ENCODE data around the gene COL26A1. TPM values are rescaled to one million over a fixed set of nuclear protein-coding genes. Genes with fewer than 3 reads are reported as not detected.
A peak's percentile ranks its signal among the peaks of the same experiment; 100 is the strongest.
"Not testable (repeated sequence)": the region's sequence is repeated elsewhere in the genome, so short reads cannot be mapped to it uniquely, and the experiment has no call there.

COL26A1 gene
- polyA plus RNA-seq, 1 donor from 2014 or later: not detected

DNA sequence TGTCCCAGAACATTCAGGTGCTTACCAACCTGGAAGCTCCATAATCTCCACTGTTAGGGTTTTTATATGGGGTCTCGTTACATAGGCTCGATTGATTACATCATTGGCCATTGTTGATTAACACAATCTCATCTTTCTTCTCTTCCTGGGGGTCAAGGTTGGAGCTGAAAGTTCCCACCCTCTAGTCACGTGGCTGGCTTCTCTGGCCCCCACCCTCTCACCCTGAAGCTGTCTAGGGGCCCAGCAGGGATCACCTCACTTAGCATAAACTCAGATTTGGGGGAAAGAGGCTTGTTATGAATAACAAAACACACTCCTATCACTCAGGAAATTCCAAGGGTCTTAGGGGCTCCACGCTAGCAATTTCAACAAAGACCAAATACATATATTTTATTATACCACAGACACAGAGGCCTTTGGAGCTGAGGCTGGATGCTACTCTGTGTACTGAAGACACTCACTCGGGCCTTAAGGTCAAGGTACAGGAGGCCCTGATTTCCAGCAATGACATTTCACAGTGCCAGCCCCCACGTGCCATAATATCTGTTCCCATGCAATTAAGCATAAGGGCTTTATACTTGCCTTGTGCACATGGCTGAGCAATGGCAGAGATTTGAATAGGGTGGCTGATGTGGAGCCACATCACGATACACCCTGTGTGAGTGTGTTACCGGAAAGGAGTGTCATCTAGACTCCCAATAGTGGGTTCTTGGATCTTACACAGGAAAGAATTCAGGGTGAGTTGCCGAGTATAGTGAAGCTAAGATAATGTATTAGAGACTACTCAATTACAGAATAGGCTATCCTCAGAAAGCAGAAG is 108.2 kb downstream of the COL26A1 start:
- no peak overlapping the region for H3K4me3 Mint-ChIP-seq
- H3K36me3 Mint-ChIP-seq: no peaks in the 10 kb centered on the region
- peaks cover 10% of the 10 kb centered on the region for H3K27me3 Mint-ChIP-seq
- H3K27ac Mint-ChIP-seq: no peak overlapping the region
- H3K4me1 Mint-ChIP-seq: peaks cover 0 to 2% (median 0%) of the 10 kb centered on the region in 3 donors
- H3K9me3 Mint-ChIP-seq: peaks cover 0 to 2% (median 0%) of the 10 kb centered on the region in 3 donors

DNA sequence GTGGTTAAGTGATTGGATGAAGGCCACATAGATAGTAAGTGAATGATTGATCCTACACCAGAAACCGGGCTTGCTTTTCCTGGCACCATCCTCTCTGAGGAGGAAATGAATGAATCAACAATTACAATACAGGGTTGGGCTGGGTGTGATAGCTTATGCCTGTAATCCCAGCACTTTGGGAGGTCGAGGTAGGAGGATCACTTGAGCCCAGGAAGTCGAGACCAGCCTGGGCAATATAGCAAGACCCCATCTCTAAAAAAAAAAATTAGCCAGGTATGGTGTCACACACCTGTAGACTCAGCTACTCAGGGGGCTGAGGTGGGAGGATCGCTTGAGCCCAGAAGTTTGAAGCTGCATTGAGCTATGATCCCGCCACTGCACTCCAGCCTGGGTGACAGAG is 111.5 kb downstream of the COL26A1 start:
- Mint-ChIP-seq H3K27ac (no peak overlapping the region), H3K4me1 (no peaks in the 10 kb centered on the region), H3K4me3 (no peak overlapping the region), H3K36me3 (no peaks in the 10 kb centered on the region), H3K27me3 (peaks cover 5% of the 10 kb centered on the region), H3K9me3 (peaks cover 0 to 11% (median 7%) of the 10 kb centered on the region in 3 donors)

DNA sequence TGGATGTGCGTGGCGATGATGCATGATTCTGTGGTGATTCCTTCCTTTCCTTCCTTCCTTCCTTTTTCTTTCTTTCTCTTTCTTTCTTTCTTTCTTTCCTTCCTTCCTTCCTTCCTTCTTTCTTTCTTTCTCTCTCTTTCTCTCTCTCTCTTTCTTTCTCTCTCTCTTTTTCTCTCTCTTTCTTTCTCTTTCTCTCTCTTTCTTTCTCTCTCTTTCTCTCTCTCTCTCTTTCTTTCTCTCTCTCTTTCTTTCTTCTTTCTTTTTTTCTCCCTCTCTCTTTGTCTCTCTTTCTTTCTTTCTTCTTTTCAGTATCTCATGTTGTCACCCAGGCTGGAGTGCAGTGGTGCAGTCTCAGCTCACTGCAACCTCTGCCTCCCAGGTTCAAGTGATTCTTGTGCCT is 113.0 kb downstream of the COL26A1 start:
- peaks cover 0 to 22% (median 14%) of the 10 kb centered on the region in 3 donors for H3K9me3 Mint-ChIP-seq
- H3K36me3 Mint-ChIP-seq, H3K4me1 Mint-ChIP-seq, H3K27me3 Mint-ChIP-seq, H3K4me3 Mint-ChIP-seq: not testable (repeated sequence)
- peak overlapping the region in 1 of 3 donors; percentile 69 for H3K27ac Mint-ChIP-seq

DNA sequence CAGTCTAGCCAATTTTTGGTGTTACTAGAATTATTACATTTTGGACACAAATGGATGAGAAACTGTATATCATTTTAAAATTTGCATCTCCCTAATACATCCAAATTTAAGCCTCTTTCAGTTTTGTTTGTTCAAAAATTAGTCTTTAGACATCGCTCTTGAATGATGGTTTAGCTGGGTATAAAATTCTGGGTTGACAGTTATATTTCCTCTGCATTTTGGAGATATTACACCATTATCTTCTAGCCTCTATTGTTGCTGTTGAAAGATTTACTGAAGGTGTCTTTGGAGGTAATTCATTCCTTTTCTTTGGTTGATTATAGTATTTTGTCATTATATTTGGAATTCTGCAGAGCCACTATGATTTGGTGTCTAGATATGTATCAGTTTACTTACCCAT is 116.5 kb downstream of the COL26A1 start:
- Mint-ChIP-seq H3K36me3 (no peaks in the 10 kb centered on the region), H3K27me3 (peaks cover 7% of the 10 kb centered on the region), H3K4me3 (no peak overlapping the region), H3K9me3 (peaks cover 0 to 22% (median 15%) of the 10 kb centered on the region in 3 donors), H3K27ac (no peak overlapping the region), H3K4me1 (no peaks in the 10 kb centered on the region)

GRCh38 chr7:101486056-101486432 is 123.4 kb downstream of the COL26A1 start:
- not testable (repeated sequence) for H3K27ac Mint-ChIP-seq, H3K36me3 Mint-ChIP-seq, H3K4me1 Mint-ChIP-seq, H3K9me3 Mint-ChIP-seq, H3K27me3 Mint-ChIP-seq, H3K4me3 Mint-ChIP-seq

DNA sequence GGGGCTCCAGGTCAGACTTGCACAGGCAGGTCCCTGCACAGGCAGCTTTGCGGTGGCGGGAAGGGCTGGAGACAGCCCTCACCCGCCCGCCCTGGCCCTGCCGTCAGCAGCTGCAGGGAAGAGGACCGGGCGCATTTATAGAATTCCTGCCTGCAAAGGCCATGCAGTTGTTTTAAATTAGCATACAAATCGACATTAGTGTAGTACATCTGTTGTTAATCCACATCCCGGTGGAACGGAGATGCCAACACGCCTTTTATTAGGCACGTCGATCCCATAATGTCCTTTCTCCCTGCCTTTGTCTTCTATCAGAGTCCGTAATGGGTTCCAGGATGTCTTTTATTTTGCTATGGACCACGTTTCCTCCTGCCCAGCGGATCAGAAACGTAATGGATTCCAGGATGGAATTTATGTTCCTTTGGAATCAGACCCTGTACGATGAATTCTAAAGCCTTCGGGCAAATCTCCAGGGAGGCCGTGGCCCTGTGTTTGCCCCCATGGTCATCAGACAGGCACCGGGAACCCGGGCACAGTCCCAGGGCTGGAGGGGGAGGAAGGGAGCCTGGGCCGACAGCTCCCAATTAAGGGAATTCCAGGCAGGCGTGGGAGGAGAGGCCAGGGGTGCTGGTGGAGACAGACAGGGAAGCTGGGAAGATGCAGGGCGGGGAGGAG is 123.9 kb downstream of the COL26A1 start:
- Mint-ChIP-seq H3K27me3 (peaks cover 3% of the 10 kb centered on the region), H3K27ac (no peak overlapping the region), H3K4me1 (no peaks in the 10 kb centered on the region), H3K36me3 (no peaks in the 10 kb centered on the region), H3K4me3 (no peak overlapping the region), H3K9me3 (no peaks in the 10 kb centered on the region)

- Mint-ChIP-seq H3K27me3 (peaks cover 1% of the 10 kb centered on the region), H3K27ac (peak overlapping the region in 1 of 3 donors; percentile 83), H3K4me3 (no peak overlapping the region)
Observed at GRCh38 chr7:101487105-101487458, 124.4 kb downstream of the COL26A1 start.

DNA sequence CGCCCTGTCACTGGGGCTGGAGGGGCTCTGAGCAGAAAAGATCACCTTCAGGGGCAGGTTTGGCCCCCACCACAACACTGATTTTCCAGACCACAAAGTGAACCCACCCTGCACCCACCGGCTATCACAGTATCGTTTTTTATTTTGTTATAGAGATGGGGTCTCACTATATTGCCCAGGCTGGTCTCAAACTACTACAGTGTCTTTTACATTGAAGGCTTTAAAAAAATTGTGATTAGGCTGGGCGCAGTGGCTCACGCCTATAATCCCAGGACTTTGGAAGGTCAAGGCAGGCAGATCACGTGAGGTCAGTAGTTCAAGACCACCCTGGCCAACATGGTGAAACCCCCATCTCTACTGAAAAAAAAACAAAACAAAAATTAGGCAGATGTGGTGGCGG is 125.1 kb downstream of the COL26A1 start:
- Mint-ChIP-seq H3K9me3 (no peaks in the 10 kb centered on the region), H3K4me1 (no peaks in the 10 kb centered on the region), H3K27ac (no peak overlapping the region), H3K4me3 (no peak overlapping the region), H3K36me3 (no peaks in the 10 kb centered on the region), H3K27me3 (peaks cover 1% of the 10 kb centered on the region)

More at GRCh38 chr7:101487105-101487458, 124.4 kb downstream of the COL26A1 start:
- no peaks in the 10 kb centered on the region for H3K4me1 Mint-ChIP-seq
- no peaks in the 10 kb centered on the region for H3K36me3 Mint-ChIP-seq
- H3K9me3 Mint-ChIP-seq: no peaks in the 10 kb centered on the region

- Mint-ChIP-seq H3K27me3 (no peaks in the 10 kb centered on the region), H3K9me3 (no peaks in the 10 kb centered on the region), H3K4me3 (no peak overlapping the region), H3K36me3 (no peaks in the 10 kb centered on the region), H3K27ac (no peak overlapping the region), H3K4me1 (no peaks in the 10 kb centered on the region)
Observed at GRCh38 chr7:101488826-101489572, 126.3 kb downstream of the COL26A1 start.

- H3K9me3 Mint-ChIP-seq, H3K4me3 Mint-ChIP-seq, H3K36me3 Mint-ChIP-seq, H3K27ac Mint-ChIP-seq, H3K4me1 Mint-ChIP-seq, H3K27me3 Mint-ChIP-seq: not testable (repeated sequence)
Observed at GRCh38 chr7:101490439-101490838, 127.8 kb downstream of the COL26A1 start.

DNA sequence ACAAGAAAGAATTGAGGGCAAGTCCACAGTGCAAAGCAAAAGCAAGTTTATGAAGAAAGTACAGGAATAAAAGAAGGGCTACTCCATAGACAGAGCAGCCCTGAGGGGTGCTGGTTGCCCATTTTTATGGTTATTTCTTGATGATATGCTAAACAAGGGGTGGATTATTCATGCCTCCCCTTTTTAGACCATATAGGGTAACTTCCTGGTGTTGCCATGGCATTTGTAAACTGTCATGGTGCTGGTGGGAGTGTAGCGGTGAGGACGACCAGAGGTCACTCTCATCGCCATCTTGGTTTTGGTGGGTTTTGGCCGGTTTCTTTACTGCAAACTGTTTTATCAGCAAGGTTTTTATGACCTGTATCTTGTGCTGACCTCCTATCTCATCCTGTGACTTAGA is 128.8 kb downstream of the COL26A1 start:
- not testable (repeated sequence) for H3K27ac Mint-ChIP-seq, H3K27me3 Mint-ChIP-seq, H3K9me3 Mint-ChIP-seq, H3K4me3 Mint-ChIP-seq, H3K4me1 Mint-ChIP-seq, H3K36me3 Mint-ChIP-seq

DNA sequence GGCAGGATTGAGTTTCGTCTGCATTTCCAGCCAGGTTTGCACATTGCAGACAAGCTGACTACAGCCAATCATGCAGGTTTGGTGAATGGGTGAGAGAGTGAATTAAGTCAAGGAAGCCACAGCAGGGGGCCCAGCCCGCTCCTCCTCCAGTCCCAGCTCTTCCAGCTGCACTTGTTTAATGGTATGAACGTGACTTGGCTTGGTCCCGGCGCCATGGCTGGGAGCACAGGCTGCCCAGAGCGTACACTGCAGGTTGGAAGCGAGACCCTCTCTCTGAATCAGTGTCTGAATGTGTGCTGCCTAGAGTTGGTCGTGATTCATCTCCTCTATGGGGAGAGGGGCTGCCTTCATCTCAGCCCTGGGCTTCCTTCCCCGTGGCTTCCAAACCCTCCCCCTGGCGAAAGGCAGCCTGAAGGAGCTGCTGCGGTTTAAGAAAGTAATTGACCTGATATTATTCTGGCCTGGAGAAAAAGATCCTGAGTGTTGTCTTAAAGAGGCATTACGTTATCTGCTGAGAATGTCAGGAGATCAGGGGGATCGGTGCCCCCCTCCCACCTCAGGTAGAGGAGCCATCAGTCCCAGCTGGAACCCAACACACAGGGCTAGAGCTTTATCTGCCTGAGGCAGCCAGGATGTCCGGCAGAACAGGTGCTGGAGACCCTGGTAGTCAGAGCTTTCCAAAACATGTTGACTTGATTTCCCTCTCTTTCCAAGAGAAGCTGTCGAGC is 132.1 kb downstream of the COL26A1 start:
- Mint-ChIP-seq H3K36me3 (no peaks in the 10 kb centered on the region), H3K27me3 (peaks cover 2% of the 10 kb centered on the region), H3K4me1 (no peaks in the 10 kb centered on the region), H3K4me3 (peak overlapping the region in 1 of 4 donors; percentile 47), H3K27ac (no peak overlapping the region), H3K9me3 (no peaks in the 10 kb centered on the region)

DNA sequence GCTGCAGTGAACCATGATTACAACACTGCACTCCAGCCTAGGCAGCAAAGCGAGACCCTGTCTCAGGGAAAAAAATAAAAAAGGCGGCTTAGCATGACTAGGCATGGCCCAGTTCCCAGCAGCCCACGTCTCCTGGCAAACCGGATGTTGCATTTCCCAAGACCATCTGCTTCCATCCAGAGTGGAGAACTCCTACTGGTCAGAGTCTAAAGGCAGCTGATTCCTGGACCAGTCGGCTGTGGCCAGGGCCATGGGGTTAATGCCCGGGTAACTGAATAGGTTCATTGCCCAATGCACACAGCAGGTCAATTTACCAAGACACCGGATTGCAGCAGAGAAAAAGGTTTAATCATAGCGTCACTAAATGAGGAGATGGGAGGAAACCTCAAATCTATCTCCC is 133.3 kb downstream of the COL26A1 start:
- Mint-ChIP-seq H3K9me3 (no peaks in the 10 kb centered on the region), H3K27ac (no peak overlapping the region), H3K36me3 (no peaks in the 10 kb centered on the region), H3K4me1 (no peaks in the 10 kb centered on the region), H3K27me3 (peaks cover 2% of the 10 kb centered on the region), H3K4me3 (peak overlapping the region in 1 of 4 donors; percentile 17)

DNA sequence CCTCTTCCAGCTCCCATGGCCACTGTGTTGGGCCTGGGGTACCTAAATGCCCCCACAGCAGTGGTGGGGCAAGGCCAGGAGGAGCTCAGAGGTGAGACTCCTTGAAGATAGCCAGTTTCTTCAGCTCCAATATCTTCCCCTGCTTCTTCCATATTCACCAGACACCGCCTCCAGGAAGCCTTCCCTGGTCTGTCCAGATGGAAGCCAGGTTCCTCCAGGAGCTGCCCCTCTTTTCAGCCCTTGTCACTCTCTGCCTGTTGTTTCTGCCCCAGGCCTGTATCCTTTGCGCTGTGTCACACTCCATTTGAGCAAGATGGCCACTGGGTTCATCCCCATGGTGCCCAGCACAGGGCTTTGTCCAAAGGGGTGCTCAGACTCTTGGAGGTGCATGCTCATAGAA is 138.7 kb downstream of the COL26A1 start:
- no peaks in the 10 kb centered on the region for H3K27me3 Mint-ChIP-seq
- no peaks in the 10 kb centered on the region for H3K9me3 Mint-ChIP-seq
- no peak overlapping the region for H3K4me3 Mint-ChIP-seq
- no peak overlapping the region for H3K27ac Mint-ChIP-seq
- no peaks in the 10 kb centered on the region for H3K36me3 Mint-ChIP-seq
- peaks cover 7 to 9% (median 8%) of the 10 kb centered on the region in 3 donors for H3K4me1 Mint-ChIP-seq
